ENCODE data around the gene MYO15A.
A peak's percentile ranks its signal among the peaks of the same experiment; 100 is the strongest.

MYO15A gene

GRCh38 chr17:18138065-18138749 is 29.7 kb downstream of the MYO15A start:
- no peak for DNase-seq

- DNase-seq: no peak
Measured at GRCh38 chr17:18139092-18139491, 30.5 kb downstream of the MYO15A start.

DNA sequence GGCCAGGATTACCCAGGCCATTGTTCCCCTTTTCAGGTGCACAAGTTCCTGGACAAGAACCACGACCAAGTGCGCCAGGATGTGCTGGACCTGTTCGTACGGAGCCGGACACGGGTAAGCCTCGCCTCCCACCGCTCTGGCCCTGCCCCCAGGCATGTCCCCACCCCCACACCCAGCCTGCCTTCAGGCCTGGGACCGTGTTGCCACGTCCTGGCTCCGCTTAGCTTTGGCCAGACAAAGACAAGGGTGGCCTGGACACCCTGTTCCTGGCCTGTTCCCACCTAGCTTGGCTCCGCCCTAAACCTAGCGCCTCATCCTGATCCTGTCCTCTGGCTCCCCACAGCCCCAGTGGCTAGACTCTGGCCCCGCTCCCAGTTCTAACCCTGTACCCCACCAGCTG is 30.9 kb downstream of the MYO15A start:
- no peak for DNase-seq

DNA sequence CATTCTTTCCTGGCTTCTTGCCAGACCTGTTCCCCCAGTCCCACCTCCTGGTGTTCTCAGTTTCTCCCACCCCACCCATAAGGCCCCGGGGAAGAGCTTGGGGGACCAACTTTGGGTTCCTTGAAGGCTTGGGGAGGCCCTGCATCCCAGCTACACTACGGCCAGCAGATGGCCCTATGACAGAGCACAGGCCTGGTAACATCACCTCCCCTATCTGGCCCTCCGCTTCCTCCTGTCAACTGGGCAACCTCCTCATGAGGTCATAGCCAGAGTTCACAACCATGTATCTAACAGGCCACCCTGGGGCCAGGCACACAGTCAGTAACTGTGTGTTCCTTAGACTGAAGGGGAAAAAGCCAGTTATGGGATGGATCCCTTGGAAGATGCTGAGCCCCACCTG is 31.4 kb downstream of the MYO15A start:
- DNase-seq: no peak

DNA sequence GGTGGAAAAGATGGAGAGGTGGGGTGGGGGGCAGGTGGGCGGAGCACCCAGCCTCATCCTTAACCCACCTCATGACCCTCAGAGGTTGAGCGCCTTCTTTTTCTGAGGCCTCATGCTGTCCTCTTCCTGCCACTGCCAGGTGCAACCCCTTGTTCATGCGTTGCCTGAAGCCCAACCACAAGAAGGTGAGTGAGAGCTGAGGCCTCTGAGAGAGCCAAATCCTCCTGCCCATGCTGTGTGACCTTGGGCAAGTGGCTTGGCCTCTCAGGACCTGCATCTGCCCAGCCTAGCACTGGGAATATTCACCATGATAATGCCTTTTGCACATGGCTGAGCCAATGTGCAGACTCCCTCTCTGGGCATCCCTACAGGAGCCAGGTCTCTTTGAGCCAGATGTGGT is 32.1 kb downstream of the MYO15A start:
- no peak for DNase-seq

DNA sequence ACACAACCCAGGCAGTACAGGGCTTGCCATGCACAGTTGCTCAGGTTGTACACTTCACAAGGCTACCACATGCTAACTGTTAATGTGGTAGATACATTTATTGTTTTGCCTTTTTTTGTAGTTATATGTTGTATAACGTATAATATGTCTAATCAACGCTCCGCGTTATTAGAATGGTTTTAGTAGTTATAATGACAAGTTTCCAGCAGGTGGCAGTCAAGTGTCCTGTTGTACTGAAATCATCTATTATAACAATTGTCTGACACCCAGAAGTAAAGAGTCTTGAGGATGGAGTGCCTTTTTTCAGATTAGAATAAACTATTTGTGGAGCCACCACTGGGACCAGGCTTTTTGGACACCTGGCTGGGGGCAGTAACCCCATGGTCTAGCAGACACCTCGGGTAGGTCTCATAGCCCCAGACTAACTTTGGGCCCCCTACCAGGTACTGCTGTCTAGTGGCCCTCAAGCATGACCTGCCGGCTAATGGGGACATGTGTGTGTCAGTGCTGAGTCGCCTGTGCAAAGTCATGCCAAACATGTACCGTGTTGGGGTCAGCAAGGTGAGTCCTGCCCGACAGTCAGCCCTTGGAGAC is 32.8 kb downstream of the MYO15A start:
- DNase-seq: peak; percentile 76

DNA sequence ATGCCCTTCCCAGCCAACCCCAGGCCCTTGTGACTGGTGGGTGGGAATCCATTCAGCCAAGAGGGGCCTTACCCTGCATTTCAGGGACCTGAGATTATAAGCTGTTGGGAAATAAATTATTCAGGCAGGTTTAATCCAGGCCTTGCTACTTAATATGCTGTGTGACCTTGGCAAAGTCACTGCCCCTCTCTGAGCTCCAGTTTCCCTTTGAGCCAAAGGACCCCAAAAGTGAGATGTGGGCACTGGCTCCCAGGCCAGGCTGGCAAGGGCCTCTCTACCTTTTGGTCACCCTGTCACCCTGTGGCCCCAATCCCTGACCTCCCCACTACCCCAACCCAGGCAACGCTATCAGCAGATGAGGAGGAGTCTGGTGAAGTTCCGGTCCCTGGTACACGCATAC is 33.9 kb downstream of the MYO15A start:
- DNase-seq: no peak

DNA sequence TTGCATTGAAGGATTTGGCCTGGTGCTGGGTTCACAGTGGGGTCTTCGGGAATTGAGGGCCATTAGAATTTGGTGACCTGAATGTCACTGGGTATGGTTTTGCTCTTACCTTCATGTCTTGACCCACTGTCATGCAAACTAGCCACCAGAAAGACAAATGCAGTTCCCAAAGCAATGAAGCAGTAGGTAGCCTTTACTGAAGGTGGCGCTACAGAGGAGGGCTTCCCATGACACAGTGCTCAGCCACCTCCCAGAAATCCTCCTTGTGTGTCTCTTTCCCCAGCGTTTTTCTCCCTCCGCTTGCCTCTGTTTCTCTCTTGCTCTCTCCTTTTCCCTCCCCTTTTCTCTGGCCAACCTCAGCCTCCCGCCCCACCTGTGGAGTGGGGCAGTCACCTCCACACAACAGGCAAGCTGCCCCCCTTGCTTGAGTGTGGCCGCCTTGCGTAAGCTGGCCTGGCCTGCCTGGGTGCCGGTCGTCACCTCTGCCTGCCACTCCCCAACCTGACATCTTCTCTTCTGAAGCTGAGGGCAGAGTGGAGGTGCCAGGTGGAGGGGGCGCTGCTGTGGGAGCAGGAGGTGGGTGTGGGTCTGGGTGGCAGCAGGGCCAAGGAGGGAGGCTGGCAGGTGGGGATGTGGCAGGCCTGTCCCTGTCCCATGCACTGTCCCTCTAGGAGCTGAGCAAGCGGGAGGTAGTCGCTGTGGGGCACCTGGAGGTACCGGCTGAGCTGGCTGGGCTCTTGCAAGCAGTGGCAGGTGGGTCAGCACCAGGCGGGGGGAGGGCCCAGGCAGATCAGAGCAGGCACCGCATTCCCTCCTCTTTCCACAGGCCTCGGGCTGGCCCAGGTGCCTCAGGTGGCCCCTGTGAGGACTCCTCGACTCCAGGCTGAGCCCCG is 34.7 kb downstream of the MYO15A start:
- DNase-seq: no peak

- DNase-seq: no peak
Measured at GRCh38 chr17:18144261-18144660, 35.7 kb downstream of the MYO15A start.

GRCh38 chr17:18144855-18145254 is 36.3 kb downstream of the MYO15A start:
- DNase-seq: no peak

DNA sequence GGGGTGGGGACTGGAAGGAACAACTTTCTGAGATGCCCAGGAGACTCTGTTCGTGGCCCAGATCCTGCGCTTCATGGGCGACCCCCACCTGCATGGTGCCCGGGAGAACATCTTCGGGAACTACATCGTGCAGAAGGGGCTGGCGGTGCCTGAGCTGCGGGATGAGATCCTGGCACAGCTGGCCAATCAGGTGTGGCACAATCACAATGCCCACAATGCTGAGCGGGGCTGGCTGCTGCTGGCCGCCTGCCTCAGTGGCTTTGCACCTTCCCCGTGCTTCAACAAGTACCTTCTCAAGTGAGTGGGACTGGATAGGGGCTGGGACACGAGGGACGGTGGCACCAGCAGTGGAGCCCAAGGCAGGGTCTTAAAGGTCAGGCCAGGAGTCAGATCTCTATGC is 37.3 kb downstream of the MYO15A start:
- DNase-seq: no peak

- DNase-seq: no peak
Measured at GRCh38 chr17:18146259-18146658, 37.7 kb downstream of the MYO15A start.

DNA sequence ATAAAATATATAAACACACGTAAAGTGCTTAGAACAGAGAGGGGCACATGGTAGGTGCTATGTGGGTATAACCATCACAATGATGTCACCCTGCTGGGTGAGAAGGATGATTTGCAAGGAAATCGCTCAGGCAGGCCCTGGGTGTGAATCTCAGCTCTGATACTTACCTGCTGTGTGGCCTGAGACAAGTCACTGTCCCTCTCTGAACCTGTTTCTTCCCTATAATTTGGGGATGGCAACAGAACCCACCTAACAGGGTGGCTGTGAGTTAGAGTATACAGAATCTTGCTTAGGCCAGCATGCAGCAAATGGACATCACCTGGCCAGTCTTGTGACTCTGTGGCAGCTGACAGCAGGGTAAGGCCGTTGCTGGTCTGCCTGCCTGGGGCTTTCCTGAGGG is 38.4 kb downstream of the MYO15A start:
- DNase-seq: no peak

- DNase-seq: no peak
Measured at GRCh38 chr17:18148586-18148985, 40.0 kb downstream of the MYO15A start.

DNA sequence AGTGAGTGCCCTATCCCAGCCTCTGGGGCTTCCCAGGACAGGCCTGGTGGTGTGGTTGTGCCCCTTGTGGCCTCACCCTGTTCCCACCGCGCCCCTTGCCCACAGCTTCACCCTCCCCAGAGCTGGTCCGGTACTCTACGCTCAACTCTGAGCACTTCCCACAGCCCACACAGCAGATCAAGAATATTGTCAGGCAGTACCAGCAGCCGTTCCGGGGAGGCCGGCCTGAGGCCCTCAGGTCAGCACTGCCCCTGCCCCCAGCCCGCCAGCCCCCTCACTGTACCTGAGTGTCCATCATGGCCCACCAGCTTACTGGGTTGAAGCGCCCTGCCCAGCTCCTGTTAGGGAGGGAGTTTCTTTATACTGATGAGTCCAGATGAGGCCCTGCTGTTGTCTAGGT is 42.7 kb downstream of the MYO15A start:
- DNase-seq: no peak

DNA sequence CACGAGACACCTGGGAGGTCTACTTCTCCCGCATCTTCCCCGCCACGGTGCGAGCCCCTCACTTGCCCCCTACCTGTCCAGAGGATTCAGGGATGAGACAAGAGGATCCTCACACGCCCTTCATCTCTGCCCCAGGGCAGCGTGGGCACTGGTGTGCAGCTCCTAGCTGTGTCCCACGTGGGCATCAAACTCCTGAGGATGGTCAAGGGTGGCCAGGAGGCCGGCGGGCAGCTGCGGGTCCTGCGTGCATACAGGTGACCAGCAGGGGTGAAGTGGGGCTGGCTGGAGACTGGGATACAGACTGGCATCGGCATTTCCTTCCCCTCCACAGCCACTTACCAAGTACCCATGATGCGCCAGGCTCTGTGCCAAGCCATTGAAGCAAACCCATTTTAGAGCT is 46.6 kb downstream of the MYO15A start:
- DNase-seq: no peak

- DNase-seq: no peak
Measured at GRCh38 chr17:18156171-18156975, 47.8 kb downstream of the MYO15A start.

- no peak for DNase-seq
Measured at GRCh38 chr17:18156976-18157280, 48.4 kb downstream of the MYO15A start.

- no peak for DNase-seq
Measured at GRCh38 chr17:18157354-18157985, 48.9 kb downstream of the MYO15A start.

- peak; percentile 94 for DNase-seq
Measured at GRCh38 chr17:18158022-18158600, 49.6 kb downstream of the MYO15A start.

- no peak for DNase-seq
Measured at GRCh38 chr17:18159551-18160120, 51.1 kb downstream of the MYO15A start.

Measured in CD4-positive, alpha-beta T cell treated with Interleukin-10 for 1 hour (primary cell).